Measurements from ENCODE around the gene CCL13.

The CCL13 gene

GRCh38 chr17:34384271-34384670 is 28.0 kb downstream of the CCL13 start:
- Histone ChIP-seq H3K36me3 (no peaks in the 10 kb centered on the region), H3K4me2 (peak overlapping the region in 4 of 11 experiments; percentile 62 to 97 (median 86); a peak in 5 of 22 replicates), H3K4me1 (peaks cover 85 to 99% (median 94%) of the 10 kb centered on the region in 10 experiments), H3K27ac (no peak overlapping the region), H3K27me3 (no peaks in the 10 kb centered on the region), H4K20me1 (no peaks in the 10 kb centered on the region), H3K9ac (no peak overlapping the region), H3K9me3 (replicated peaks in 1 of 11) (no peaks in the 10 kb centered on the region), H3K4me3 (no peak overlapping the region)
- no peak for TF ChIP-seq Cebpa-rat (IDR thresholded peaks at IDR 0.05)

DNA sequence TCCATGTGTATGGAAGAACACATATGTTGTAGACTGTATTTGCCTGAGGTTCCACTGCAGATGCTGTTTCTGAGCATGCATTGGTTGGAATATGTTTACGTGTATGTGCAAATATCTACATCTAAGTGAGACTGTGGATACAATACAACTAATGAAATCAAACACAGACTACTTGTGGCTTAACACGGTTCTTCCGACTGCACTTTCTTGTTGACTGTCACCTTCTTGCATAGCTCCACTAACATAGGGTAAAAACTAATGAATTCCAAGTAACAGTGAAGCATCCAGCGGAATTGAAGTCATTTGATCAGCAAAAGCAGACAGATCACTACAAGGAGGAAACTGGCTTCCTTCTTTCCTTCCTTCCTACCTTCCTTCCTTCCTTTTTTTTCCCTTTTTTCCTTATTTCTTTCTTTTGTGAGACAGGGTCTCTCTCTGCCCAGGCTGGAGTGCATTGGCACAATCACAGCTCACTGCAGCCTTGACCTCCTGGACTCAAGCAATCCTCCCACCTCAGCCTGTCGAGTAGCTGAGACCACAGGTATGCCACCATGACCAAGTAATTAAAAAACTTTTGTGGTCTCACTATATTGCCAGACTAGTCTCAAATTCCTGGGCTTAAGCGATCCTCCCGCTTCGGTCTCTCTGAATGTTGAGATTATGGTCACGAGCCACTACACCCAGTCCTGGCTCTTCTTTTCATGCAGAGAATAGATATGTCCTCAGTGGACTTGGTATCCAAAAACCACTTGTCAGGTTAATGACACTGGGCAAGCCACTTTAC is 28.7 kb downstream of the CCL13 start:
- no peak for TF ChIP-seq Cebpa-rat (IDR thresholded peaks at IDR 0.05)
- peak overlapping the region in 2 of 11 experiments; percentile 73 to 81; a peak in 2 of 22 replicates for H3K27ac ChIP-seq
- peaks cover 85 to 99% (median 94%) of the 10 kb centered on the region in 10 experiments for H3K4me1 ChIP-seq
- H3K4me3 ChIP-seq: no peak overlapping the region
- H3K36me3 ChIP-seq: no peaks in the 10 kb centered on the region
- no peak overlapping the region for H3K9ac ChIP-seq
- H4K20me1 ChIP-seq: no peaks in the 10 kb centered on the region
- H3K4me2 ChIP-seq: peak overlapping the region in 10 of 11 experiments; percentile 2 to 97 (median 79); a peak in 12 of 22 replicates
- no peaks in the 10 kb centered on the region for H3K27me3 ChIP-seq
- H3K9me3 ChIP-seq (replicated peaks in 1 of 11): no peaks in the 10 kb centered on the region

DNA sequence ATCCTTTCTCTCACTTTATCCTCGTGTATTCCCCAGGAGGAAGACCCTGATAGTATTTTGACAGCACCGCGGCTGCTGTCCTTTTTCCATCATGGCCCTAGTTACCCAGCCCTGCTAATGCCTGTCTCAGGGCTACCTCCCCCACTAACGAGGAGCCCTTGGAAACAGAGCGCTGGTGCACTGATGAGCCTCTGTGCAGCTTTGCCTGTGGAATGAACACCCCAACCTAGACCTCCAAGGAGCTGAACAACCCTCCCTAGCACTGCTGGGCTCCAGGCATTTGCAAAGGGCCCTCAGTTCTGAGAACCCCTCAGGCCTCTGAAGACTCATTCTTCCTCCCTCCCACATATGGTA is 30.0 kb downstream of the CCL13 start:
- H3K9ac ChIP-seq: peak overlapping the region in 2 of 11 experiments; percentile 32 to 64; a peak in 2 of 22 replicates
- H3K9me3 ChIP-seq (replicated peaks in 1 of 11): no peaks in the 10 kb centered on the region
- peak overlapping the region; percentile 74 to 97 (median 87); a peak in 20 of 22 replicates for H3K4me2 ChIP-seq
- no peaks in the 10 kb centered on the region for H4K20me1 ChIP-seq
- peaks cover 81 to 95% (median 90%) of the 10 kb centered on the region in 10 experiments for H3K4me1 ChIP-seq
- no peaks in the 10 kb centered on the region for H3K27me3 ChIP-seq
- H3K27ac ChIP-seq: peak overlapping the region in 7 of 11 experiments; percentile 41 to 81 (median 70); a peak in 8 of 22 replicates
- H3K4me3 ChIP-seq: no peak overlapping the region
- no peaks in the 10 kb centered on the region for H3K36me3 ChIP-seq
- TF ChIP-seq Cebpa-rat (IDR thresholded peaks at IDR 0.05): no peak

- H3K27ac ChIP-seq: peak overlapping the region; percentile 28 to 81 (median 49); a peak in 21 of 22 replicates
- H3K9me3 ChIP-seq (replicated peaks in 1 of 11): no peaks in the 10 kb centered on the region
- H3K27me3 ChIP-seq: no peaks in the 10 kb centered on the region
- peaks cover 78 to 96% (median 91%) of the 10 kb centered on the region in 10 experiments for H3K4me1 ChIP-seq
- H3K4me3 ChIP-seq: 0 out of 20 replicates have a peak overlapping the region, but pooled peaks of 1 of the 10 experiments have one; percentile 13
- H3K4me2 ChIP-seq: peak overlapping the region; percentile 74 to 97 (median 87)
- H3K9ac ChIP-seq: peak overlapping the region in 10 of 11 experiments; percentile 4 to 64 (median 33); a peak in 15 of 22 replicates
- no peaks in the 10 kb centered on the region for H3K36me3 ChIP-seq
- H4K20me1 ChIP-seq: no peaks in the 10 kb centered on the region
- no peak for TF ChIP-seq Cebpa-rat (IDR thresholded peaks at IDR 0.05)
Observed at GRCh38 chr17:34386697-34387550, 30.6 kb downstream of the CCL13 start.

- H3K4me2 ChIP-seq: peak overlapping the region; percentile 74 to 97 (median 87)
- H3K9ac ChIP-seq: peak overlapping the region; percentile 4 to 64 (median 34); a peak in 14 of 22 replicates
Observed at GRCh38 chr17:34387566-34387965, 31.3 kb downstream of the CCL13 start.

DNA sequence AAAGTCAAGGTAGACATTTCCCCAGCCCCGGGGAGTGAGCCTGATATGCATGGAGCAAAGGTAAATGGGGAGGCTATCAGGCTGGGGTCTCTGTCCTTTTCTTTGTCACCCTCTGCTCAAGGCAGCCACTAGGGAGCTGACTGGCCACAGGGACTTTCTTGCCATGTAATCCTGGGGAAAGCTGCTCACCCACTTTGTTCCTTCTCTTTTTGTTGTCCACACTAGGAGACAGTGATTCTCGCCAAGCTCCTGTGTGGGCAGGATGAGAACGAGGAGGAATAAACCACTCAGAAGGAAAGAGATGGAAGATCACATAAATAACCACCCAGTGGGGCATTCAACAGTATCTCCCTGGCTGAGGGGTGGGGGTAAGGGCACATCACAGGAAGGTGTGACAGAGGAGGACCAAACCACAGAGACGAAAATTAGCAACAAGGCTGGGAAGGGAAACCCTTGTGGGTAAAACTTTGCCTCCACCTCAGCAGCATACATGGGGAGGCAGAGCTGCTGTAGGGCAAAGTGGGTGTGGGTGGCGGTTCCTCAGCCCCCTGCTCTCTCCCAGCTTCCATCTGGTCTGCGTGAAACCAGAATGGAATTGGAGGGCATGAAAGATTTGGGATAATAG is 33.0 kb downstream of the CCL13 start:
- TF ChIP-seq Cebpa-rat (IDR thresholded peaks at IDR 0.05): no peak
- H3K27ac ChIP-seq: peak overlapping the region in 5 of 11 experiments; percentile 7 to 31 (median 19); a peak in 3 of 22 replicates
- peak overlapping the region in 6 of 11 experiments; percentile 6 to 34 (median 11); a peak in 5 of 22 replicates for H3K9ac ChIP-seq
- H3K27me3 ChIP-seq: no peaks in the 10 kb centered on the region
- no peaks in the 10 kb centered on the region for H4K20me1 ChIP-seq
- H3K4me1 ChIP-seq: peaks cover 73 to 95% (median 88%) of the 10 kb centered on the region in 10 experiments
- no peaks in the 10 kb centered on the region for H3K9me3 ChIP-seq (replicated peaks in 1 of 11)
- H3K4me3 ChIP-seq: peak overlapping the region in 1 of 10 experiments; percentile 20; a peak in 2 of 20 replicates
- H3K4me2 ChIP-seq: peak overlapping the region; percentile 74 to 97 (median 87)
- H3K36me3 ChIP-seq: no peaks in the 10 kb centered on the region

More at GRCh38 chr17:34387566-34387965, 31.3 kb downstream of the CCL13 start:
- H3K4me3 ChIP-seq: no peak overlapping the region; a peak in 1 of 20 replicates
- no peak for TF ChIP-seq Cebpa-rat (IDR thresholded peaks at IDR 0.05)
- H3K27ac ChIP-seq: peak overlapping the region; percentile 14 to 81 (median 49); a peak in 21 of 22 replicates
- no peaks in the 10 kb centered on the region for H3K36me3 ChIP-seq
- no peaks in the 10 kb centered on the region for H4K20me1 ChIP-seq
- H3K4me1 ChIP-seq: peaks cover 72 to 92% (median 87%) of the 10 kb centered on the region in 10 experiments
- H3K9me3 ChIP-seq (replicated peaks in 1 of 11): no peaks in the 10 kb centered on the region
- H3K27me3 ChIP-seq: no peaks in the 10 kb centered on the region

- Histone ChIP-seq H4K20me1 (no peaks in the 10 kb centered on the region), H3K9ac (no peak overlapping the region), H3K36me3 (no peaks in the 10 kb centered on the region), H3K9me3 (replicated peaks in 1 of 11) (no peaks in the 10 kb centered on the region), H3K4me1 (peaks cover 62 to 88% (median 78%) of the 10 kb centered on the region in 10 experiments), H3K4me3 (no peak overlapping the region), H3K4me2 (peak overlapping the region in 9 of 11 experiments; percentile 74 to 97 (median 87); a peak in 13 of 22 replicates), H3K27ac (no peak overlapping the region), H3K27me3 (no peaks in the 10 kb centered on the region)
- TF ChIP-seq Cebpa-rat (IDR thresholded peaks at IDR 0.05): no peak
Observed at GRCh38 chr17:34390649-34391048, 34.4 kb downstream of the CCL13 start.

DNA sequence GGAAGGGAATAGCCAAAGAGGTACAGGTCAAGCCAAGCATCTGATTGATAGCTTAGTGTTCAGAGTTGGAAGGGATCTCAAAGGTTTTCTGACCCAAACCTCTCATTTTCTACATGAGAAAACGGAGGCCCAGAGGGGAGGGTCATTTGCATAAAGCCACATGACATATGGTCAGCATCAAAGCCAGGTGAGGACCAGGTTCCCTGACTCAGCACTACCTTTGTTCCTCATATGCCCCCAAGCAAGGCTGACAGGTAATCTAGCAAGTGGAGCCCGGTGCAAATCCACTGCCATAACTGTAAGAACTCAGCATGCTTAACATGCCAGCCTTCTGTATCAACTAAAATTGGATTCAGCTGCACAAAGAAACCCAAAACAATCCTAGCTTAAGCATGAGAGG is 35.0 kb downstream of the CCL13 start:
- Histone ChIP-seq H3K36me3 (no peaks in the 10 kb centered on the region), H3K4me2 (peak overlapping the region in 6 of 11 experiments; percentile 19 to 90 (median 86); a peak in 6 of 22 replicates), H3K27ac (no peak overlapping the region), H3K9me3 (replicated peaks in 1 of 11) (no peaks in the 10 kb centered on the region), H3K9ac (no peak overlapping the region), H3K4me3 (no peak overlapping the region), H4K20me1 (no peaks in the 10 kb centered on the region), H3K4me1 (peaks cover 56 to 83% (median 73%) of the 10 kb centered on the region in 10 experiments), H3K27me3 (no peaks in the 10 kb centered on the region)
- TF ChIP-seq Cebpa-rat (IDR thresholded peaks at IDR 0.05): no peak

Measured in BLaER1 treated with 17β-estradiol and CSF1 and Interleukin-3, amounts not matched to agents 10 nM and 100 nM (cell line).